IMR-90 (cell line): Measurements from ENCODE around the gene FIBCD1. TPM values are rescaled to one million over a fixed set of nuclear protein-coding genes. Genes with fewer than 3 reads are reported as not detected.

ENCODE experiments used
- ATAC-seq: fragments of 200-7000 bp; cut with Tn5 transposase; 2 replicates; pipeline ENCODE4 v1.9.1; 2020; ENCODE audit warnings: low read depth, mild to moderate bottlenecking, moderate library complexity
- BruUV-seq: library from RNA; stranded (reverse); fragments of 400-500 nt; replicated peaks from 2 replicates; lab custom pipeline; 2021; lab: Mats Ljungman, UMichigan
- CTCF ChIA-PET: fragments of 300-600 bp; formaldehyde crosslinking; extraction: SDS; loops from one replicate; lab custom pipeline; 2021; ENCODE audit warnings: antibody characterized with exemption; lab: Yijun Ruan, JAX
- POLR2A ChIA-PET: fragments of 300-600 bp; sonication (Branson Sonifier 250); formaldehyde crosslinking; loops from one replicate; lab custom pipeline; 2022; ENCODE audit warnings: antibody characterized with exemption; ENCODE audit not compliant: unreplicated experiment; lab: Charles Lee
- DNase-seq: peaks from one replicate; pipeline ENCODE4 v3.0.0; 2013
- H2AFZ ChIP-seq: replicated peaks from 2 replicates; pipeline ENCODE3; 2013; ENCODE audit warnings: low read length, mild to moderate bottlenecking; ENCODE audit not compliant: poor library complexity
- H2AK5ac ChIP-seq: 2 replicates; pipeline ENCODE4 v1.6.1; 2013; ENCODE audit warnings: low read depth, low read length, inconsistent platforms
- H2AK9ac ChIP-seq: replicated peaks from 2 replicates; pipeline ENCODE3; 2013; ENCODE audit warnings: mild to moderate bottlenecking, low read depth, low read length, moderate library complexity; ENCODE audit not compliant: poor library complexity
- H2BK120ac ChIP-seq: 2 replicates; pipeline ENCODE4 v1.6.1; 2013; ENCODE audit warnings: low read depth, low read length, inconsistent platforms
- H2BK15ac ChIP-seq: 3 replicates; pipeline ENCODE4 v1.6.1; 2013; ENCODE audit warnings: low read depth, low read length, inconsistent platforms
- H2BK20ac ChIP-seq: 2 replicates; pipeline ENCODE4 v1.6.1; 2013; ENCODE audit warnings: low read depth, mild to moderate bottlenecking, inconsistent platforms, low read length, moderate library complexity
- H2BK5ac ChIP-seq: 2 replicates; pipeline ENCODE4 v1.6.1; 2013; ENCODE audit warnings: mild to moderate bottlenecking, low read depth, low read length, inconsistent platforms; ENCODE audit not compliant: poor library complexity, severe bottlenecking
- H3K14ac ChIP-seq: replicated peaks from 2 replicates; pipeline ENCODE4 v1.6.1; 2013; ENCODE audit warnings: low read depth, low read length, inconsistent platforms
- H3K18ac ChIP-seq: 2 replicates; pipeline ENCODE4 v1.6.1; 2013; ENCODE audit warnings: low read depth, low read length, control low read depth
- H3K23ac ChIP-seq: 2 replicates; pipeline ENCODE4 v1.6.1; 2013; ENCODE audit warnings: low read depth, low read length, inconsistent platforms
- H3K27ac ChIP-seq: 2 replicates; pipeline ENCODE4 v1.5.1; 2013; ENCODE audit warnings: mild to moderate bottlenecking, control low read depth, low read length; ENCODE audit not compliant: insufficient read depth
- H3K27me3 ChIP-seq: 2 replicates; pipeline ENCODE4 v1.6.1; 2013; ENCODE audit warnings: low read length; ENCODE audit not compliant: control insufficient read depth, insufficient read depth
- H3K36me3 ChIP-seq: 2 replicates; pipeline ENCODE4 v1.6.1; 2013; ENCODE audit warnings: low read length, mixed read lengths; ENCODE audit not compliant: control insufficient read depth, insufficient read depth
- H3K4ac ChIP-seq: 2 replicates; pipeline ENCODE4 v1.6.1; 2013; ENCODE audit warnings: low read depth, low read length, inconsistent platforms
- H3K4me1 ChIP-seq: 2 replicates; pipeline ENCODE4 v1.6.1; 2013; ENCODE audit warnings: low read length, mixed read lengths; ENCODE audit not compliant: control insufficient read depth, insufficient read depth
- H3K4me2 ChIP-seq: 2 replicates; pipeline ENCODE4 v1.6.1; 2013; ENCODE audit warnings: low read depth, mild to moderate bottlenecking, control low read depth, low read length, moderate library complexity
- H3K4me3 ChIP-seq: 2 replicates; pipeline ENCODE4 v1.5.1; 2013; ENCODE audit warnings: low read depth, mild to moderate bottlenecking, control low read depth, low read length, moderate library complexity; ENCODE audit not compliant: insufficient read depth
- H3K56ac ChIP-seq: 2 replicates; pipeline ENCODE4 v1.6.1; 2013; ENCODE audit warnings: low read length, inconsistent platforms; ENCODE audit not compliant: insufficient read depth; ENCODE audit errors: extremely low read depth
- H3K79me1 ChIP-seq, 2 experiments: 2 replicates each; pipeline ENCODE4 v1.6.1; 2013; ENCODE audit warnings: low read length in 2 of 2, inconsistent platforms in 1 of 2, low read depth in 1 of 2
- H3K9ac ChIP-seq: 2 replicates; pipeline ENCODE4 v1.6.1; 2013; ENCODE audit warnings: low read depth, low read length, control low read depth
- H3K9me1 ChIP-seq: 2 replicates; pipeline ENCODE4 v1.6.1; 2013; ENCODE audit warnings: low read length, inconsistent platforms; ENCODE audit not compliant: insufficient read depth
- H3K9me3 ChIP-seq: 2 replicates; pipeline ENCODE4 v1.6.1; 2013; ENCODE audit warnings: low read length; ENCODE audit not compliant: control insufficient read depth, insufficient read depth
- H4K20me1 ChIP-seq: 2 replicates; pipeline ENCODE4 v1.6.1; 2013; ENCODE audit warnings: low read length, inconsistent platforms; ENCODE audit not compliant: insufficient read depth
- H4K5ac ChIP-seq: 2 replicates; pipeline ENCODE4 v1.6.1; 2013; ENCODE audit warnings: mild to moderate bottlenecking, low read depth, low read length, control low read depth
- H4K8ac ChIP-seq, 2 experiments: 2 replicates each; pipeline ENCODE4 v1.6.1; 2013; ENCODE audit warnings: low read depth in 2 of 2, low read length in 2 of 2, control low read depth in 1 of 2, inconsistent platforms in 1 of 2
- H4K91ac ChIP-seq: 2 replicates; pipeline ENCODE4 v1.6.1; 2013; ENCODE audit warnings: low read depth, low read length, inconsistent platforms; ENCODE audit not compliant: insufficient read depth
- CEBPB ChIP-seq: IDR thresholded peaks from 2 replicates; pipeline ENCODE4 v1.6.1; 2012; ENCODE audit warnings: low read depth, low read length, improper control_type of control experiment
- CHD1 ChIP-seq: IDR thresholded peaks from 2 replicates; pipeline ENCODE4 v1.6.1; 2012; ENCODE audit warnings: low read depth, low read length, improper control_type of control experiment
- CTCF ChIP-seq: conservative IDR thresholded peaks from 2 replicates; pipeline ENCODE4 v1.5.1; 2012; ENCODE audit warnings: mild to moderate bottlenecking, low read depth, low read length, improper control_type of control experiment
- ELK1 ChIP-seq: fragments of 150-350 bp; IDR thresholded peaks from 2 replicates; pipeline ENCODE4 v1.6.1; 2016; ENCODE audit warnings: low read depth, mild to moderate bottlenecking, low read length, moderate library complexity, borderline replicate concordance
- MAFK ChIP-seq: IDR thresholded peaks from 2 replicates; pipeline ENCODE4 v1.6.1; 2012; ENCODE audit warnings: low read depth, low read length, improper control_type of control experiment
- RAD21 ChIP-seq: IDR thresholded peaks from 2 replicates; pipeline ENCODE4 v1.6.1; 2012; ENCODE audit warnings: low read length, improper control_type of control experiment
- WGBS, 2 experiments: methylation state at CpG; one replicate each; pipeline versions ENCODE4 v1.1.5 to v1.1.7; 2013; ENCODE audit warnings: missing lambda C conversion rate in 2 of 2; ENCODE audit not compliant: insufficient read length in 1 of 2; ENCODE audit errors: extremely low coverage in 2 of 2; 5-methylcytosine and 5-hydroxymethylcytosine counted together
- dilution Hi-C: fragments of 300-500 bp; cut with HindIII; formaldehyde crosslinking; loops from one replicate; pipeline ENCODE4 v1.14.3; 2018; ENCODE audit warnings: low sequenced_read_pairs; ENCODE audit not compliant: unreplicated experiment
- in situ Hi-C: fragments of 300-500 bp; cut with MboI; formaldehyde crosslinking; loops from 3 replicates; pipeline ENCODE4 v1.14.3; 2019; ENCODE audit warnings: low sequenced_read_pairs, inconsistent platforms, mixed read lengths
- intact Hi-C: fragments of 100-400 bp; cut with micrococcal nuclease; formaldehyde crosslinking; loops from 2 replicates; pipeline ENCODE4 v1.10.0; 2022
- polyA plus RNA-seq, 3 experiments: library from polyadenylated mRNA; depleted of rRNA; stranded (reverse); fragments of >200 nt; gene quantifications; 2 replicates each; pipeline ENCODE4 v1.2.3, GENCODE V29; 2012; ENCODE audit warnings: low replicate concordance in 1 of 3
- total RNA-seq: library from RNA; depleted of rRNA; stranded (reverse); fragments of >200 nt; gene quantifications from 2 replicates; pipeline ENCODE4 v1.2.3, GENCODE V29; 2012

The FIBCD1 gene
- total and polyA plus RNA-seq, 2 of the 4 experiments (the other 2 are of a cell fraction), result 1.1 to 10.1 TPM

DNA sequence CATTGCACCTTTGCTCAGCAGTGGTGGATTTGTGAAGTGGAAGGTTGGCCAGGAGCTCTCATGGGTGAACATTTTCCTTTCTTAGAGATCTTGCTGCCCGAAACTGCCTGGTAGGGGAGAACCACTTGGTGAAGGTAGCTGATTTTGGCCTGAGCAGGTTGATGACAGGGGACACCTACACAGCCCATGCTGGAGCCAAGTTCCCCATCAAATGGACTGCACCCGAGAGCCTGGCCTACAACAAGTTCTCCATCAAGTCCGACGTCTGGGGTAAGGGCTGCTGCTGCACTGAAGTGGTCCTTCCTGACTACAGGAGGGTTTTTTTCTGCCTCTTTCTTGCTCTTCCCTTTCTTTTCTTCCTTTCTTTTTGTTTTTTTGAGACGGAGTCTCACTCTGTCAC is 64.3 kb downstream of the FIBCD1 start:
- ATAC-seq, result no peak
- H3K4ac ChIP-seq, result no peak overlapping the region

More for the DNA sequence above, 64.3 kb downstream of the FIBCD1 start:
- BruUV-seq, result no TSS peak
- Histone ChIP-seq H2BK20ac (no peak overlapping the region), H4K5ac (no peak overlapping the region), H2BK5ac (no peak overlapping the region), H3K4me3 (no peak overlapping the region), H3K9me1 (no peaks in the 10 kb centered on the region), H3K14ac (no peak overlapping the region), H4K20me1 (peaks cover 27% of the 10 kb centered on the region), H2BK15ac (no peak overlapping the region), H3K27me3 (no peaks in the 10 kb centered on the region), H3K79me1 (peaks cover 49 to 65% of the 10 kb centered on the region in 2 experiments), H4K91ac (no peak overlapping the region), H2AK9ac (no peak overlapping the region), H2BK120ac (no peak overlapping the region), H2AK5ac (no peak overlapping the region), H2AFZ (no peak overlapping the region), H3K18ac (no peak overlapping the region), H3K4me1 (no peaks in the 10 kb centered on the region), H3K9ac (no peak overlapping the region), H3K56ac (no peak overlapping the region), H3K23ac (no peak overlapping the region), H3K9me3 (no peaks in the 10 kb centered on the region), H3K27ac (no peak overlapping the region), H3K4me2 (no peak overlapping the region), H4K8ac (no peak overlapping the region), H3K36me3 (peaks cover 81% of the 10 kb centered on the region)
- TF ChIP-seq CHD1 (no peak), RAD21 (no peak), CTCF (no peak), ELK1 (no peak), MAFK (no peak), CEBPB (no peak)
- in situ Hi-C loops, result no loop called here
- ChIA-PET POLR2A (no interaction called here), CTCF (no interaction called here)
- no peak for DNase-seq
- dilution Hi-C loops, result no loop called here
- WGBS, 2 experiments, result 89% methylated on average over 3 of the region's 5 CpGs; no CpG with 5 or more reads in 1 of the 2 experiments
- intact Hi-C loops, result no loop called here
